Activated naive CD4-positive, alpha-beta T cell treated with anti-CD3 and anti-CD28 coated beads, Interleukin-2, amount 10 ng/mL, durations not matched to agents 7 days and 5 days (primary cell): Measurements from ENCODE around the gene PPP2R3B.

Experiments used
- CTCF ChIA-PET: fragments of 350-600 bp; sonication (Branson Sonifier 250); formaldehyde crosslinking; loops from one replicate; lab custom pipeline; 2021; ENCODE audit warnings: antibody characterized with exemption; lab: Charles Lee
- DNase-seq: peaks from one replicate; pipeline ENCODE4 v3.0.0-alpha.2; 2020
- H3K27ac Mint-ChIP-seq: one replicate; pipeline ENCODE4 v1.8.0; 2021; ENCODE audit warnings: mild to moderate bottlenecking, moderate library complexity, mixed read lengths
- H3K27me3 Mint-ChIP-seq: one replicate; pipeline ENCODE4 v1.8.0; 2021; ENCODE audit warnings: mild to moderate bottlenecking, mixed read lengths
- H3K36me3 Mint-ChIP-seq: one replicate; pipeline ENCODE4 v1.8.0; 2021; ENCODE audit warnings: mixed read lengths
- H3K4me1 Mint-ChIP-seq: one replicate; pipeline ENCODE4 v1.8.0; 2021; ENCODE audit warnings: mixed read lengths
- H3K4me3 Mint-ChIP-seq: one replicate; pipeline ENCODE4 v1.8.0; 2021; ENCODE audit warnings: mild to moderate bottlenecking, moderate library complexity, mixed read lengths
- H3K9me3 Mint-ChIP-seq: one replicate; pipeline ENCODE4 v1.8.0; 2021; ENCODE audit warnings: mixed read lengths

Gene PPP2R3B

DNA sequence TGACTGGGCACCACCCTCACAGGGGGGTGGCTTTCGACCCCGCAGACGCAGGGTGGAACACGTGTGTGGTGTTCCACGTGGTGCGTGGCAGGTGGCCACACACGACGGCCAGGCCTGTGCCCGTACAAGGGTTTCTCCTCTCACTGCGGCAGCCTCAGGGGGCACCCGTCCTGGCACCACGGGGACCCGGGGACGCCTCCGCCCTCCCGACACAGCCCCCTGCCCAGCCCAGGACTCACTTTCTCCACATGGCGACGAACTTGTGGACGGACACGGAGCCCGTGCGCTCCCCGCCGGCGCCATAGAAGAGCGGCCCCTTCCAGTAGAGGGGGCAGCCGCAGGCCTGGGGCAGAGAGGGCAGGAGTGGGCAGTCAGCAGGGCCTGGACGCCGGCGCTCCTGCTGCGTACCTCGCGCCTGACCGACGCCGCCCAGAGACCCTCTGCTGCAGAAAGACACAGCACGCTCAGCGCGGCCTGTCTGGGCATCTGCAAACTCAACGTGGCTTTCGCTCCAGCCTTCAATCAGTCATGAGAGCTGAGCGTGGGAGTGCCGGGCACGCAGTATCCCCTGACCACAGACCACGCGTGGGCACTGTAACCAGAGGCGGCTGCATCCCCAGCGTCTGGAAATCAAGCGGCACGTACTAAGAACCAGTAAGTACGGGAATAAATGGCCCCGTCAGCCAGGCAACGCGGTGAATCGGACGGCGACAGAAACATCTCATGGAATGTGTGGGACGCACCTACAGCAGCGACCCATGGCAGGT lies 39.2 kb downstream of the PPP2R3B start:
- Mint-ChIP-seq H3K36me3 (peaks cover 19% of the 10 kb centered on the region), H3K27ac (no peak overlapping the region), H3K4me1 (no peaks in the 10 kb centered on the region), H3K9me3 (no peaks in the 10 kb centered on the region), H3K27me3 (no peaks in the 10 kb centered on the region), H3K4me3 (no peak overlapping the region)
- CTCF ChIA-PET: no interaction called here
- no peak for DNase-seq

GRCh38 chrX:346034-346813 lies 40.5 kb downstream of the PPP2R3B start:
- Mint-ChIP-seq H3K4me1 (no peaks in the 10 kb centered on the region), H3K9me3 (peaks cover 2% of the 10 kb centered on the region), H3K27me3 (no peaks in the 10 kb centered on the region), H3K27ac (no peak overlapping the region), H3K4me3 (no peak overlapping the region), H3K36me3 (peaks cover 26% of the 10 kb centered on the region)
- no peak for DNase-seq
- CTCF ChIA-PET: no interaction called here

DNA sequence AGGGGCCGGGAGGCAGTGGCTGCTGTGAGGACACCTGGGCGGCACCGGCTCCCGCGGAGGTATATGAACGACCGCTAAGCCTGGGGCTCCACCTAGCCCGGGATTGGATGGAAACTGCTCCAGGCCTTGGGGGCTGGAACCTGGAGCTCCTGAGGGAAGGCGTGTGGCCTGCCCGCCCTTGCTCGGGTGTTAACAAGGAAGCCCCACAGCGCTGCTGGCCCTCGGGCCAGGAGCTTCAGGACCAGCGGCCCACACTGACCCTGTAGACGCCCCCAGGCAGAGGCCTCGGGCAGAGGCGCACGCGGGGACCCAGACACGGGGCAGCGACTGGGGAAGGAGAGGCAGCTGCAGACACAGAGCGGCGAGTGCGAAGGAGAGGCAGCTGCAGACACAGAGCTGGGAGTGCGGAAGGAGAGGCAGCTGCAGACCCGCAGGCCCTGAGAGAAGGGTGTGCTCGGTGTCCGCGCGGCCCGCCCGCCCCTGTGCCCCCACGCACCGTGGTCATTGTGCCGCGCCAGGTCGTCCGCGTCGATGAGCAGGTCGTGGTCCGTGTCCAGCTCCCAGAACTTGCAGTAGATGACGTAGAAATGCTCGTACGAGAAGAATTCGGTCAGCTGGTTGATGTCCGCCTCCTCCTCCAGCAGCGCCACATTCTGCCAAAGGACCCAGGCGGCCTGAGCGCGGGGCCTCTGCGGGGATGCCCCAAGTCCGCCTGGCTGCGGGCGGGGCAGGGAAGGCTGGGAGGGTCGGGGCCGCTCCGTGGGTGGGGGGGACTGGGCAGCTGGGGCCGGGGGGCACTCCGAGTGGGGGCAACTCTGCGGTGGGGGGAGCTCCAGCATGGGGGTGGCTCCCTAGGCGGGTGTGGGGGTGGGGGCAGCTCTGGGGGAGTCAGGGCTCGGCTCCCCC lies 41.4 kb downstream of the PPP2R3B start:
- DNase-seq: no peak
- H3K4me3 Mint-ChIP-seq: no peak overlapping the region
- H3K4me1 Mint-ChIP-seq: no peaks in the 10 kb centered on the region
- CTCF ChIA-PET: no interaction called here
- H3K27me3 Mint-ChIP-seq: no peaks in the 10 kb centered on the region
- H3K27ac Mint-ChIP-seq: no peak overlapping the region
- peaks cover 28% of the 10 kb centered on the region for H3K36me3 Mint-ChIP-seq
- peaks cover 2% of the 10 kb centered on the region for H3K9me3 Mint-ChIP-seq

DNA sequence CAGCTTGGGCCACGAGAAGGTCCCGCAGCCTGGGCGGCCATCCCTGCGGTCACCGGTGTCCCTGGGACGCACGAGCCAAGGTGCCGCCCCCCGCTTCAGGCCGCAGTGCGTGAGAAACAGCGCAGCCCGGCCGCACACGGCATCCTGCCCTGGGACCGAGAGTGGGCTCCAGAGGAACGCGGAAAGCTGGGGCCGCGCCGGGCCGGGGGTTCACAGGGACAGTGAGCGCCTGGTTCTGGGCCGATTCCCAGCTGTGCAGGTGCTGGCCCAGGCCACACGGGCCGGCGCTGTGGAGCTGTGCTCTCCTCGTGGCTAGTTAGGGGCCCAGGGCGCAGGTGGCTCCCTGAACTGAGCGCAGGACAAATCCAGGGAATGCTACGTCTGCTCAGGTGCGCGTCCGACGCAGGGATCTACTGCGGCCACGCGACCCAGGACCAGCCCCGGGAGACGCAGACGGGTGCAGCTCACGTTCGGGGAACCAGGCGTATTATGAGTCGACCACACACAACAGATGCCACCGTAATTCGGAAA lies 42.3 kb downstream of the PPP2R3B start:
- H3K9me3 Mint-ChIP-seq: peaks cover 2% of the 10 kb centered on the region
- CTCF ChIA-PET: no interaction called here

DNA sequence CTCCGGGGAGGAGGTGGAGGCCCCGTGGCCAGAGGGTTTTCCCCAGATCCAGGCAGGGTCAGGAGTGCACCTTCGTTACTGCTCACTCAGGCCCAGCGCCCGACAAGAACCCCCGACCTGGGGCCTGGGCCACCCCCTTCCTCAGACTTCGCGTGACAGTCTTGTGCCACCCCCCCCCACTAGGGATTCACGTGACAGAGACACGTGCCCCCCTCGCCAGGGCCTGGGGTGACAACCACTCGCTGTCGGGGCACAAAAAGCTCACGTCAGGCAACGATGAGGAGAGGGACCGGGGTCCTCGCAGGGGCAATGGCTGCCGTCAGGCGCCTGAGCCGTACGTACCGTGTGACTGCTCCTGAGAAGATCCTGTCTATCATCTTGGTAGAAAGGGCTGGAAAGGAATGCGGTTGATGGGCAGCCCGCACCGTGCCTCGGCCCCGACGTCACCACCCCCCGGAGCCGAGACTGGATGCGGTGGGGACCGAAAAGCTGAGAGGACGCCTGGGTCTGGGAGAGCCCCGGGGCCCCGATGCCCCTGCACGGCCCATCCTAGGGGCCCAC lies 45.1 kb downstream of the PPP2R3B start:
- Mint-ChIP-seq H3K4me1 (no peaks in the 10 kb centered on the region), H3K4me3 (no peak overlapping the region), H3K27me3 (no peaks in the 10 kb centered on the region), H3K9me3 (peaks cover 7% of the 10 kb centered on the region), H3K27ac (no peak overlapping the region), H3K36me3 (peaks cover 40% of the 10 kb centered on the region)
- CTCF ChIA-PET: no interaction called here
- DNase-seq: no peak

More for the DNA sequence above, 42.3 kb downstream of the PPP2R3B start:
- H3K4me1 Mint-ChIP-seq: no peaks in the 10 kb centered on the region
- peaks cover 28% of the 10 kb centered on the region for H3K36me3 Mint-ChIP-seq
- no peak overlapping the region for H3K4me3 Mint-ChIP-seq
- DNase-seq: no peak
- no peak overlapping the region for H3K27ac Mint-ChIP-seq
- H3K27me3 Mint-ChIP-seq: no peaks in the 10 kb centered on the region

DNA sequence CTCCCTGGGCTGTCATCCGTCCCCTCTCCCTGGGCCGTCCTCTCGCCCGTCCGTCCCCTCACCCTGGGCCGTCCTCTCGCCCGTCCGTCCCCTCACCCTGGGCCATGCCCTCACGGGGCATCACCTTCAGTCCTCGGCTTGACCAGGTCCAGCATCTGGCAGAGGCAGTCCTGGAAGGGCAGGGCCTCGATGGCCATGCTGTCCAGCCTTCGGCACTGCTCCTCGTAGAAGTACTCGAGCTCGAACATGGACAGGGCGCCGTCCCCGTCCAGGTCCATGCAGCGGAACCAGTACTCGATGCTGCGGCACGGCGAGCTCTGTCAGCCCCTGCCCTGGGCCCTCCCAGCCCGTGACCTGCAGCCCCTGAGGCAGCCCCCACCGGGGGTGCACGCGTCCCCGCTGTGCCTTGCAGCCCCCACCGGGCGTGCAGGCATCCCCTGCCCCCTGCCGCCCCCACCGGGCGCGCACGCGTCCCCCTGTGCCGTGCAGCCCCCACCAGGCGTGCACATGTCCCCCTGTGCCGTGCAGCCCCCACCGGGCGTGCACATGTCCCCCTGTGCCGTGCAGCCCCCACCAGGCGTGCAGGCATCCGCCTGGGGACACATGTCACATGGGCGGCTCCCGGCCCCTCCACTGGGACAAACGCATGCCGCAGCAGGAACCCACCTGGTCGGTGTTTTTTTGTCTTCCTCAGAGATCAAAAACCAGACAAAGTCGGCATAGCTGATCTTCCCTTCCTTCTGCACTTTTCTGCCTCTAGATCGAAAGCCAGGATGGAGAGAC lies 45.9 kb downstream of the PPP2R3B start:
- Mint-ChIP-seq H3K4me1 (no peaks in the 10 kb centered on the region), H3K27ac (no peak overlapping the region), H3K36me3 (peaks cover 46% of the 10 kb centered on the region), H3K9me3 (peaks cover 7% of the 10 kb centered on the region), H3K4me3 (no peak overlapping the region), H3K27me3 (no peaks in the 10 kb centered on the region)
- CTCF ChIA-PET: no interaction called here
- DNase-seq: no peak

DNA sequence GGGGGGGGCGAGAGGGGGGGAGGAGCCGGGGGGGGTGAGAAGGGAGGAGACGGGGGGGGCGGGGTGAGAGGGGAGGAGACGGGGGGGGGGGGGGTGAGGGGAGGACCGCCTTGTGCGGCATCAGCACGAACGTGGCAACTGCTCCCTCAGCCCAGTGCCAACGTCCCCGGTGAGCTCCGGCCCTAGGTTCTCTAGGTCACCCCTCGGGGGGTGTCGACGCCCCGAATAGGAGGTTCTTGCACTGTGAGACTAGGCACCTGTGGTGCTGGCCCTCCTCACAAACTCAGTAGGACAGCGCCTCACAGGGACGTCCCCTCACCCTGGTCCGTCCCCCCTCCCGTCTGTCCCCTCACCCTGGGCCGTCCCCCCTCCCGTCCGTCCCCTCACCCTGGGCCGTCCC lies 46.6 kb downstream of the PPP2R3B start:
- no peak for DNase-seq
- Mint-ChIP-seq H3K4me3 (no peak overlapping the region), H3K4me1 (no peaks in the 10 kb centered on the region)

GRCh38 chrX:338836-339400 lies 47.8 kb downstream of the PPP2R3B start:
- H3K4me3 Mint-ChIP-seq: no peak overlapping the region
- CTCF ChIA-PET: no interaction called here
- no peaks in the 10 kb centered on the region for H3K4me1 Mint-ChIP-seq
- no peaks in the 10 kb centered on the region for H3K27me3 Mint-ChIP-seq
- H3K27ac Mint-ChIP-seq: no peak overlapping the region
- DNase-seq: no peak
- H3K9me3 Mint-ChIP-seq: peaks cover 7% of the 10 kb centered on the region
- peaks cover 35% of the 10 kb centered on the region for H3K36me3 Mint-ChIP-seq

More for the DNA sequence above, 46.6 kb downstream of the PPP2R3B start:
- Mint-ChIP-seq H3K27me3 (no peaks in the 10 kb centered on the region), H3K9me3 (peaks cover 7% of the 10 kb centered on the region), H3K36me3 (peaks cover 43% of the 10 kb centered on the region), H3K27ac (no peak overlapping the region)
- CTCF ChIA-PET: no interaction called here

GRCh38 chrX:338281-338835 lies 48.3 kb downstream of the PPP2R3B start:
- no peak for DNase-seq
- Mint-ChIP-seq H3K27me3 (no peaks in the 10 kb centered on the region), H3K4me3 (no peak overlapping the region), H3K4me1 (no peaks in the 10 kb centered on the region), H3K9me3 (peaks cover 7% of the 10 kb centered on the region), H3K36me3 (peaks cover 35% of the 10 kb centered on the region), H3K27ac (no peak overlapping the region)
- CTCF ChIA-PET: no interaction called here

DNA sequence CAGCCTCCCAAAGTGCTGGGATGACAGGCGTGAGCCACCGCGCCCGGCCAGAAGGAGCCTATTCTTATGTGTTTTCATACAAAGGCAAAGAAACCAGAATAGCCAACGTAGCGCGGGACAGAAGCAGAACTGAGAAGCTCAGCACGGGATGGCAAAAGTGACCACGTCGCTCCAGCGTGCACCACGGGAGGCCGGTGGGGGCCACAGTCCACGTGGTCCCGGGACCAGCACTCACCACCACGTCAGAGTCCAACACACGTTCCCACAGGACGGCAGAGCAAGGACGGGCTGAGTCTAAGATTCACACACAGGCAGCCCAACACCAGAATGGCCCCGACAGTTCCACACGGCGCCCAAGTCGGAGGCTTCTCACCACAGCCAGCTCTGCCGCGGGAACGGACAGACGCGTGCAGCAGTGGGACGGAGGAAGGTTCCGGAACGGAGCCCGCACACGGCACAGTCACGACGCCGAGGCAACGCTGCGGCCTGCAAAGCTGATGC lies 49.3 kb downstream of the PPP2R3B start:
- no peak overlapping the region for H3K27ac Mint-ChIP-seq

GRCh38 chrX:336227-336626 lies 50.5 kb downstream of the PPP2R3B start:
- peaks cover 5% of the 10 kb centered on the region for H3K9me3 Mint-ChIP-seq
- no peak for DNase-seq
- H3K4me1 Mint-ChIP-seq: no peaks in the 10 kb centered on the region
- no peak overlapping the region for H3K4me3 Mint-ChIP-seq
- no peak overlapping the region for H3K27ac Mint-ChIP-seq
- H3K36me3 Mint-ChIP-seq: peaks cover 28% of the 10 kb centered on the region
- peaks cover 11% of the 10 kb centered on the region for H3K27me3 Mint-ChIP-seq
- CTCF ChIA-PET: no interaction called here

More for the DNA sequence above, 49.3 kb downstream of the PPP2R3B start:
- H3K4me1 Mint-ChIP-seq: no peaks in the 10 kb centered on the region
- H3K4me3 Mint-ChIP-seq: no peak overlapping the region
- no peak for DNase-seq
- H3K27me3 Mint-ChIP-seq: no peaks in the 10 kb centered on the region
- peaks cover 35% of the 10 kb centered on the region for H3K36me3 Mint-ChIP-seq
- CTCF ChIA-PET: no interaction called here
- peaks cover 7% of the 10 kb centered on the region for H3K9me3 Mint-ChIP-seq

GRCh38 chrX:335758-336155 lies 51.0 kb downstream of the PPP2R3B start:
- Mint-ChIP-seq H3K4me1 (no peaks in the 10 kb centered on the region), H3K4me3 (no peak overlapping the region), H3K9me3 (peaks cover 5% of the 10 kb centered on the region), H3K27ac (no peak overlapping the region), H3K27me3 (peaks cover 14% of the 10 kb centered on the region), H3K36me3 (peaks cover 28% of the 10 kb centered on the region)
- CTCF ChIA-PET: no interaction called here
- no peak for DNase-seq
